HepG2 (cell line): ENCODE data around the gene SLC16A9. TPM values are rescaled to one million over a fixed set of nuclear protein-coding genes. Genes with fewer than 3 reads are reported as not detected.
A peak's percentile ranks its signal among the peaks of the same experiment; 100 is the strongest.

Experiments used
- ARID5B ChIP-seq: IDR thresholded peaks from 2 replicates; pipeline ENCODE4 v1.4.0; 2020; ENCODE audit warnings: mild to moderate bottlenecking, missing genetic modification reagents
- ATF6 ChIP-seq: sonication (generic); formaldehyde crosslinking; conservative IDR thresholded peaks from 2 replicates; pipeline ENCODE4 v1.4.0; 2020; ENCODE audit warnings: missing genetic modification reagents
- CEBPB ChIP-seq: IDR thresholded peaks from 2 replicates; pipeline ENCODE4 v1.6.1; 2011; ENCODE audit warnings: low read depth, low read length, improper control_type of control experiment, borderline replicate concordance
- ESRRA ChIP-seq: sonication (generic); formaldehyde crosslinking; IDR thresholded peaks from 2 replicates; pipeline ENCODE4 v1.5.1; 2020; ENCODE audit warnings: mild to moderate bottlenecking, low read depth, missing genetic modification reagents
- FOXP4 ChIP-seq: sonication (generic); formaldehyde crosslinking; IDR thresholded peaks from 2 replicates; pipeline ENCODE4 v1.4.0; 2020; ENCODE audit warnings: missing genetic modification reagents
- GATA4 ChIP-seq: sonication (generic); IDR thresholded peaks from 2 replicates; pipeline ENCODE4 v1.6.1; 2016; ENCODE audit warnings: antibody characterized with exemption, low read depth, borderline replicate concordance
- HES4 ChIP-seq: sonication (generic); formaldehyde crosslinking; IDR thresholded peaks from 2 replicates; pipeline ENCODE4 v1.9.0; 2021; ENCODE audit warnings: mild to moderate bottlenecking, missing genetic modification reagents, borderline replicate concordance
- RBM39 ChIP-seq: fragments of 200-400 bp; formaldehyde crosslinking; IDR thresholded peaks from one replicate; pipeline ENCODE4 v1.6.1; 2018; ENCODE audit warnings: antibody characterized with exemption, mild to moderate bottlenecking, low read depth, low read length; ENCODE audit not compliant: poor library complexity, severe bottlenecking
- RXRA ChIP-seq: sonication (generic); formaldehyde crosslinking; IDR thresholded peaks from 2 replicates; pipeline ENCODE4 v1.5.1; 2020; ENCODE audit warnings: missing genetic modification reagents
- ZBTB25 ChIP-seq: IDR thresholded peaks from 2 replicates; pipeline ENCODE4 v1.6.1; 2018; ENCODE audit warnings: missing genetic modification reagents
- ZBTB44 ChIP-seq: sonication (generic); formaldehyde crosslinking; IDR thresholded peaks from 2 replicates; pipeline ENCODE4 v1.4.0; 2020; ENCODE audit warnings: missing genetic modification reagents
- ZFP41 ChIP-seq: sonication (generic); formaldehyde crosslinking; IDR thresholded peaks from 2 replicates; pipeline ENCODE4 v1.4.0; 2020; ENCODE audit warnings: mild to moderate bottlenecking, missing genetic modification reagents, borderline replicate concordance
- ZMAT5 ChIP-seq: sonication (generic); formaldehyde crosslinking; IDR thresholded peaks from 2 replicates; pipeline ENCODE4 v1.5.0; 2020; ENCODE audit warnings: mild to moderate bottlenecking, low read depth, missing genetic modification reagents, borderline replicate concordance
- ZNF326 ChIP-seq: sonication (generic); formaldehyde crosslinking; IDR thresholded peaks from 2 replicates; pipeline ENCODE4 v1.4.0; 2020; ENCODE audit warnings: missing genetic modification reagents, borderline replicate concordance
- ZNF337 ChIP-seq: sonication (generic); formaldehyde crosslinking; IDR thresholded peaks from 2 replicates; pipeline ENCODE4 v1.5.1; 2020; ENCODE audit warnings: missing genetic modification reagents, low read depth, mild to moderate bottlenecking, borderline replicate concordance
- ZNF549 ChIP-seq: sonication (generic); formaldehyde crosslinking; IDR thresholded peaks from 2 replicates; pipeline ENCODE4 v1.5.0; 2020; ENCODE audit warnings: missing genetic modification reagents
- ZSCAN31 ChIP-seq: sonication (generic); formaldehyde crosslinking; IDR thresholded peaks from 2 replicates; pipeline ENCODE4 v1.5.0; 2020; ENCODE audit warnings: low read depth, mild to moderate bottlenecking, missing genetic modification reagents
- polyA plus RNA-seq, 8 experiments: library from polyadenylated mRNA; depleted of rRNA in 3 of 8; stranded (reverse) in 7 of 8; unstranded in 1 of 8; fragments of >200 nt; fragmentation: Illumina TruSeq in 4 of 8; extraction: Trizol in 4 of 8; gene quantifications; 2 replicates each; pipeline versions ENCODE4 v1.2.1 to v1.2.3, GENCODE V29; 2011 to 2016; ENCODE audit warnings: low read depth in 4 of 8, missing spikeins in 1 of 8, mixed read lengths in 1 of 8; ENCODE audit not compliant: insufficient read depth in 1 of 8
- total RNA-seq, 5 experiments: library from RNA; depleted of rRNA; stranded (reverse); fragments of >200 nt; fragmentation: Illumina TruSeq; extraction: Trizol; gene quantifications; 2 replicates each; pipeline ENCODE4 v1.2.3, GENCODE V29; 2016; ENCODE audit warnings: low read depth in 1 of 5

The SLC16A9 gene
- total and polyA plus RNA-seq, 2 of the 13 experiments (the other 11 are each of a cell fraction or from before 2014, with no cell fraction given): 0.01 to 0.09 TPM

- TF ChIP-seq CEBPB (no peak), HES4 (CRISPR knock-in tag) (no peak), ATF6 (CRISPR knock-in tag) (no peak), RBM39 (no peak), RXRA (CRISPR knock-in tag) (no peak), ZSCAN31 (no peak), ZBTB25 (CRISPR knock-in tag) (0 out of 2 replicates have a peak, but pooled peaks have one; percentile 34), FOXP4 (peak; percentile 38; the same call in 1 of the 2 replicates), GATA4 (no peak), ESRRA (no peak), ZNF337 (CRISPR knock-in tag) (no peak), ZFP41 (CRISPR knock-in tag) (no peak), ZNF549 (no peak), ZNF326 (CRISPR knock-in tag) (no peak), ZBTB44 (no peak), ZMAT5 (no peak), ARID5B (CRISPR knock-in tag) (peak; percentile 93)
Observed at GRCh38 chr10:59677253-59677831, 32.3 kb downstream of the SLC16A9 start (continued).
